Measurements from ENCODE around the gene ATP2B3. TPM values are rescaled to one million over a fixed set of nuclear protein-coding genes. Genes with fewer than 3 reads are reported as not detected.
A peak's percentile ranks its signal among the peaks of the same experiment; 100 is the strongest.

The ATP2B3 gene
- total and polyA plus RNA-seq, 8 donors: 0.03 to 0.12 (median 0.04) TPM; not detected in 2

DNA sequence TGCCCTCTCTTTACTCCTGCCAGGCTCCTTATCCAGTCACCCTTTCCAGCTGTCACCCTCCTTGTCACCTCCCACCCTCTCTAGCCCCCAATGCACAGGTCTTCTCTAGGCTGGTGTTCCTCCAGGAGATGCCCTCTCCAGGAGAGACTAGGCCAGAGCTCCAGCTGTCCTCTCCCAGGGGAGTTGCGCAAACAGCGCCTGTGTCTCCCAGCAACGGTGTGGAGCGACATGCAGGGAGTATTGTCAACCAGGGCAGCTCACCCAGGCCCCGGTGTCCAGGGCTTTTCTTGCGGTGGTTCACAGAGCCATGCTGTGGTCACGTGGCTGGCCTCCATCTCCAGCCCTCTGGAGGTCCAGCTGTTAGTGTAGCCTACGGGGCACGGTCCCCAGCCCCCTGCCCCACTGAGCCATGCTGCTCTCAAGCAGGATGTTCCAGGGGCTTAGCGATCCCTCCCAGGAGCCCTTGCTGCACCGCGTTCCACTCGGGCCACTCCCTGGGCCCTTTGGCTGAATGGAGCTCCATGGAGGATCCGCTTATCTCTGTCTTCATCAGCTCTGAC, 46.7 kb downstream of the ATP2B3 start:
- peak in 2 of 4 donors; percentile 67 to 76 for ATAC-seq
- TF ChIP-seq, protein P1, sequence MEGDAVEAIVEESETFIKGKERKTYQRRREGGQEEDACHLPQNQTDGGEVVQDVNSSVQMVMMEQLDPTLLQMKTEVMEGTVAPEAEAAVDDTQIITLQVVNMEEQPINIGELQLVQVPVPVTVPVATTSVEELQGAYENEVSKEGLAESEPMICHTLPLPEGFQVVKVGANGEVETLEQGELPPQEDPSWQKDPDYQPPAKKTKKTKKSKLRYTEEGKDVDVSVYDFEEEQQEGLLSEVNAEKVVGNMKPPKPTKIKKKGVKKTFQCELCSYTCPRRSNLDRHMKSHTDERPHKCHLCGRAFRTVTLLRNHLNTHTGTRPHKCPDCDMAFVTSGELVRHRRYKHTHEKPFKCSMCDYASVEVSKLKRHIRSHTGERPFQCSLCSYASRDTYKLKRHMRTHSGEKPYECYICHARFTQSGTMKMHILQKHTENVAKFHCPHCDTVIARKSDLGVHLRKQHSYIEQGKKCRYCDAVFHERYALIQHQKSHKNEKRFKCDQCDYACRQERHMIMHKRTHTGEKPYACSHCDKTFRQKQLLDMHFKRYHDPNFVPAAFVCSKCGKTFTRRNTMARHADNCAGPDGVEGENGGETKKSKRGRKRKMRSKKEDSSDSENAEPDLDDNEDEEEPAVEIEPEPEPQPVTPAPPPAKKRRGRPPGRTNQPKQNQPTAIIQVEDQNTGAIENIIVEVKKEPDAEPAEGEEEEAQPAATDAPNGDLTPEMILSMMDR (IDR thresholded peaks at IDR 0.05): no peak
- no peaks in the 10 kb centered on the region for H3K4me1 ChIP-seq
- no peaks in the 10 kb centered on the region for H3K9me3 ChIP-seq
- H3K36me3 ChIP-seq: no peaks in the 10 kb centered on the region
- H3K27me3 ChIP-seq: peaks cover 0 to 6% (median 0%) of the 10 kb centered on the region in 4 donors
- no peak overlapping the region for H3K27ac ChIP-seq
- WGBS, 2 donors: 75% methylated on average over 14 of the region's 14 CpGs
- peak in 1 of 6 donors; percentile 11 for DNase-seq
- FAIRE-seq: no peak
- intact Hi-C loops (cut with DNase I): no loop called here
- H3K4me3 ChIP-seq: no peak overlapping the region

DNA sequence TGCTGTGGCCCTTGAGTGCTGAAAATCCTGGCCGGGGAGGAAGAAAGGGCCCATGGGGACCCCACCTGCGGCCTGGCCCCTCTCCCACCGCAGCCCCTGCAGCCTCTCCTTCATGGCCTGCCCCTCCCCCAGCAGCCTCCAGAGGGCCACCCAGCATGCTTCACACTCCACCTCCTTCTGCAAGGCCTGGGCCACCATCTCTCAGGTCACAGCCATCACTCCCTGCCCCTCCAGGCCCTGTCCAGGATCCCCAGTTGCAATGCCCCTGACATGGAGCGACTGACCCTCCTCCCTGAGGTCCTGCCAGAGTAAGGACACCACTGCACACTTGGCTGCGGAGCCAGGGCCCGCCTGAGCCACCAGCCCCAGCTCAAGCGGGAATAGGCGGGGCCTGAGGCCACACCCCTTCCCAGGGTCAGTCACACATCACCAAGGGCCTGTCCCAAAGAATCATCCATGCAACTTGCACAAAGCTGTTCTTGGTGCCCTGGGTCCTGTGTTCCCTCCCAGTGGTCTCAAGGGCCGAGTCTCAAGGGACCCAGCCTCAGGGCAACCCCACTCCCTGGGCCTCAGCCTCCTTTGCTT, 48.6 kb downstream of the ATP2B3 start:
- no peak overlapping the region for H3K27ac ChIP-seq
- no peaks in the 10 kb centered on the region for H3K9me3 ChIP-seq
- FAIRE-seq (no peak), ATAC-seq (no peak), DNase-seq (no peak)
- no peak overlapping the region for H3K4me3 ChIP-seq
- no peaks in the 10 kb centered on the region for H3K36me3 ChIP-seq
- TF ChIP-seq, protein P1 (IDR thresholded peaks at IDR 0.05): no peak
- 80 to 81% methylated on average over 9 of the region's 9 CpGs for WGBS, 2 donors
- intact Hi-C loops (cut with DNase I): no loop called here
- peaks cover 0 to 6% (median 0%) of the 10 kb centered on the region in 4 donors for H3K27me3 ChIP-seq
- no peaks in the 10 kb centered on the region for H3K4me1 ChIP-seq

DNA sequence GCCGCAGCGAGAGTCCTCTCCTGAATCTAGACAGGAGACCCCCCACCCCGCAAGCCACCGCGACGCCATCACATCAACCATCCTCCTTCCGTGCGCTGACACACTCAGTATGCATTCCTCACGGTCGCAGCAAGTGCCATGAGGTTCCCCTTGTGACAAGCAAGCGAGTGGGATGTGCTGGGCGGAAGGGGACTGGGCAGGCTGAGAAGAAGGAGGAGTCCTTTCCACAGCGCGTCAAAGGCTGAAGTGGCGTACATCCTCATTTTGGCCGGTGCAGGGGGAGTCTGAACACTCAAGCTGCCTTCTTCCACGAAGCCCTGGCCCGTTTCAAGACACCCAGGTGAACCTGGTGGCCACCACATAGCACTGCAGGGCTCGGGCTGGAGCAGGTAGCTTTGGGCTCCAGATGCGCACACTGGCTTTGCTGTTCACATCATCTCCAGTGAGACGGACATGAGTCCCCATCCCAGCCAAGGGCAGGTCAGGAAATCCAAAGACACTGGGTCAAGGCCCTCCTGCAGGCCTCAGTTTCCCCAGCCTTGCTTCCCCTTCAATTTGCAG, 51.1 kb downstream of the ATP2B3 start:
- Histone ChIP-seq H3K4me3 (no peak overlapping the region), H3K27ac (no peak overlapping the region), H3K4me1 (no peaks in the 10 kb centered on the region), H3K27me3 (peaks cover 0 to under 1% (median 0%) of the 10 kb centered on the region in 4 donors), H3K9me3 (no peaks in the 10 kb centered on the region), H3K36me3 (no peaks in the 10 kb centered on the region)
- intact Hi-C loops (cut with DNase I): no loop called here
- TF ChIP-seq, protein P1 (IDR thresholded peaks at IDR 0.05): no peak
- DNase-seq (no peak), ATAC-seq (no peak), FAIRE-seq (no peak)
- 76 to 77% methylated on average over 21 of the region's 21 CpGs for WGBS, 2 donors

DNA sequence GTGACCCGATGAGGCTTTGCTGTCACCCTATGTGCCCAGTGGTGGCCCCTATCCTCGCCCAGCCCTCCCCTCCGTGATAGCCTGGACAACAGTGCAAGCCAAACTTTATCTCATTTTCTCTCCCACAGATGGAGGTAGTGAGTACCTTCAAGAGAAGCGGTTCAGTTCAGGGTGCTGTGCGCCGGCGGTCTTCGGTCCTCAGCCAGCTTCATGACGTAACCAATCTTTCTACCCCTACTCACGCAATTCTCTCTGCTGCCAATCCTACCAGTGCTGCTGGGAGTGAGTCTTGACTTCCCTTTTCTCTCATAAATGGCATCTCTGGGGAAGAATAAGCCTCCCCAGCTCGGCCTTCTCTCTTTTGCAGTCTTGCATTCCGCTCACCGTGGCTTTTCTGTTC, 52.0 kb downstream of the ATP2B3 start:
- Histone ChIP-seq H3K4me3 (no peak overlapping the region), H3K27me3 (no peaks in the 10 kb centered on the region), H3K36me3 (no peaks in the 10 kb centered on the region), H3K27ac (no peak overlapping the region), H3K4me1 (no peaks in the 10 kb centered on the region), H3K9me3 (no peaks in the 10 kb centered on the region)
- intact Hi-C loops (cut with DNase I): no loop called here
- no peak for ATAC-seq
- DNase-seq: no peak
- no peak for FAIRE-seq
- TF ChIP-seq, protein P1 (IDR thresholded peaks at IDR 0.05): no peak
- 84 to 87% methylated on average over 13 of the region's 13 CpGs for WGBS, 2 donors

DNA sequence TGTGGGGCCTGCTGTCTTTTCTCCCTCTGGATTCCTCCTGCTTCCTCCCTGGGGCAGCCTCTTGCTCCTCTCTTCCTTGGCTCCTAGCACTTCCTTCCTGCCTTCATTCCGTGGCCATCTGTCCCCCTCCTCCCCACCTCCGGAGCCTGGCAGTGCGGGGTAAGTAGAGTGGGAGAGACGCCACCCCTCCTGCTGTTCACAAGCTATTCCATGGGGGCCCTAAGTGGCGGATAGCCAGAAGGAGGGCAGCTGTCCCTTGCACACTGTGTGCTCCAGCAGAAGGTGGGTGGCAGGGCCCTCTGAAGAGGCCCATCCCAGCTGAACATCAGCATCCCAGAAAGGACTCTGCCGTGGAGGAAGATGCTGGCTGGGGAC, 54.1 kb downstream of the ATP2B3 start:
- Histone ChIP-seq H3K27me3 (peaks cover 0 to 5% (median 0%) of the 10 kb centered on the region in 4 donors), H3K4me1 (no peaks in the 10 kb centered on the region), H3K36me3 (no peaks in the 10 kb centered on the region), H3K9me3 (no peaks in the 10 kb centered on the region), H3K27ac (no peak overlapping the region), H3K4me3 (no peak overlapping the region)
- intact Hi-C loops (cut with DNase I): no loop called here
- WGBS, 2 donors: 71 to 73% methylated on average over 6 of the region's 6 CpGs
- ATAC-seq (no peak), DNase-seq (no peak), FAIRE-seq (no peak)
- TF ChIP-seq, protein P1 (IDR thresholded peaks at IDR 0.05): no peak
